Coronary artery (tissue), 2 donors: ENCODE data around the gene SLBP.
A peak's percentile ranks its signal among the peaks of the same experiment; 100 is the strongest.

Experiments used
- DNase-seq: peaks from one replicate; pipeline ENCODE4 v3.0.0-alpha.2; 2017; ENCODE audit warnings: low spot score
- H3K27ac ChIP-seq, 2 donors: fragments of 200-600 bp; sonication (generic); one replicate each; pipeline ENCODE4 v1.5.1; 2016 to 2019
- H3K4me3 ChIP-seq: fragments of 200-600 bp; sonication (generic); 2 replicates; pipeline ENCODE4 v1.5.1; 2016; ENCODE audit warnings: mild to moderate bottlenecking, moderate library complexity
- TF ChIP-seq, protein P1 (sequence below): fragments of 200-600 bp; sonication (generic); IDR thresholded peaks from one replicate; pipeline ENCODE4 v1.5.1; 2019; ENCODE audit warnings: antibody characterized with exemption

SLBP gene

DNA sequence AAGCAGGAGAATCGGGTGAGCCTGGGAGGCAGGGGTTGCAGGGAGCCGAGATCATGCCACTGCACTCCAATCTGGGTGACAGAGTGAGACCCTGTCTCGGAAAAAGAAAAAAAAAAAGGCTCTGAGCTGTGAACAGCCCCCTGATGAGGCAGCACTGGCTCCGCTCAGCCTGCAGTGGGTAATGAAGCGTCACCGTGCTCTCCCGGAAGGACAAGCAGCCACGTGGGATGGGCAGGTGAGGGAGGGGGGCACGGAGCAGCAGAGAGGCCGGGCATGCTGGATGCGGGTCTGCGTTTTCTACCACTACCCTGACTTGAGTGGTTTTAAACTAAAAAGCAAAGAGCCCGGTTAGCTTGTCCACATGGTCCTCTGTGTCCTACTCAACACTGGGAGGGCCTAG is 24.7 kb upstream of the SLBP start:
- Histone ChIP-seq H3K27ac (no peak overlapping the region), H3K4me3 (no peak overlapping the region)
- DNase-seq: no peak
- TF ChIP-seq, protein P1, sequence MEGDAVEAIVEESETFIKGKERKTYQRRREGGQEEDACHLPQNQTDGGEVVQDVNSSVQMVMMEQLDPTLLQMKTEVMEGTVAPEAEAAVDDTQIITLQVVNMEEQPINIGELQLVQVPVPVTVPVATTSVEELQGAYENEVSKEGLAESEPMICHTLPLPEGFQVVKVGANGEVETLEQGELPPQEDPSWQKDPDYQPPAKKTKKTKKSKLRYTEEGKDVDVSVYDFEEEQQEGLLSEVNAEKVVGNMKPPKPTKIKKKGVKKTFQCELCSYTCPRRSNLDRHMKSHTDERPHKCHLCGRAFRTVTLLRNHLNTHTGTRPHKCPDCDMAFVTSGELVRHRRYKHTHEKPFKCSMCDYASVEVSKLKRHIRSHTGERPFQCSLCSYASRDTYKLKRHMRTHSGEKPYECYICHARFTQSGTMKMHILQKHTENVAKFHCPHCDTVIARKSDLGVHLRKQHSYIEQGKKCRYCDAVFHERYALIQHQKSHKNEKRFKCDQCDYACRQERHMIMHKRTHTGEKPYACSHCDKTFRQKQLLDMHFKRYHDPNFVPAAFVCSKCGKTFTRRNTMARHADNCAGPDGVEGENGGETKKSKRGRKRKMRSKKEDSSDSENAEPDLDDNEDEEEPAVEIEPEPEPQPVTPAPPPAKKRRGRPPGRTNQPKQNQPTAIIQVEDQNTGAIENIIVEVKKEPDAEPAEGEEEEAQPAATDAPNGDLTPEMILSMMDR: no peak

DNA sequence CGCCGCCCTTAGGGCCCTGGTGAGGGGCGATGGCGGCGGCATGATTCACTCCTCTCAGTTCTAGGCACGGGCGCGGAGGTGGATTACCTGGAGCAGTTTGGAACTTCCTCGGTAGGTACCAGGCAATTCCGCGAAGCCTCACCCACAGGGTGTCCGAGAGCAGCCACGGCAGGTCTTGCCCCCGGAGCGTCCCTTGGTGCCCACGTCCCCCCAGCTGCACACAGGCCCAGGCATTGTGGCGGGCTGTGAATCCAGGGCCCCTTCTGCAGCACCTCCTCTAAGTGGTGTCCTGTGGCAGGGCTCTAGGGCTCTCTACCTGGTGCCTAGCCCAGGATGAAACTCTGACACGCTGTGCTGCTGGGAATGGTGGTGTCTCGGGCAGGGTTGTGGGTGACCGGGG is 23.1 kb upstream of the SLBP start:
- DNase-seq: no peak
- no peak overlapping the region for H3K27ac ChIP-seq
- H3K4me3 ChIP-seq: no peak overlapping the region
- TF ChIP-seq, protein P1: no peak

DNA sequence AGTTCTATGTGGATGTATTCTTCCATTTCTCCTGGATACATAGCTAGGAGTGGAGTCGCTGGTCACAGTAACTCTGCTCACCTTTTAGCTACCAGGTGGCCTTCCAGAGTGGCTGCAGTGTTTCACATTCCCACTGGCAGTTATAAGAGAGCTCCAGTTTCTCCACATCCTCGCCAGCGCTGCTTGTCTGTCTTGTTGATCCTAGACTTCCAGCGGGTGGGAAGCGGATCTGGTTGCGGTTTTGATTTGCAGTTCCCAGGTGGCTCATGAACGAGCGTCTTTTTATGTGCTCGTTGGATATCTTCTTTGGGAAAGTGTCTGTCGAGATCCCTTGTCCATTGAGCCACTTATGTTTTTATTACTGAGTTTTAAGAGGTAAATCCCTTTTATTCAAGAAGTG is 20.8 kb upstream of the SLBP start:
- Histone ChIP-seq H3K4me3 (no peak overlapping the region), H3K27ac (no peak overlapping the region)
- TF ChIP-seq, protein P1: no peak
- DNase-seq: no peak

DNA sequence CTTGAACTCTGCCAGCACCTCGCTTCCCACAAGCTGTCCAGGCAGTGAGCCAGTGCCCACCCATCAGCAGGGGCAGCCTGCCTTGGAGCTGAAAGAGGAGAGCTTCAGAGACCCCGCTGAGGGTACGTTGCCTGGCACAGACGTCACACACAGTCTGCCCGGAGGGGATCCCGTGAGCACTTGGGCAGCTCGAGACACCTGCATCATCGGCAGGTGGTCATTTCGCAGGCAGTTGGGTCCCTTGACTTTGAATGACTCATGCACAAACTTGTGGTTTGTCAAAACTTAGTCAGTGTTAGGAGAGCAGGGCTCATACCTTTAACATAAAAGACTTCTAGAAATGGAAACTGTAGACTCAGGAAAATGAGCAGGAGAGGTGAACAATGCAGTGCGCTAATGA is 19.1 kb upstream of the SLBP start:
- TF ChIP-seq, protein P1: no peak
- no peak for DNase-seq
- Histone ChIP-seq H3K27ac (no peak overlapping the region), H3K4me3 (no peak overlapping the region)

DNA sequence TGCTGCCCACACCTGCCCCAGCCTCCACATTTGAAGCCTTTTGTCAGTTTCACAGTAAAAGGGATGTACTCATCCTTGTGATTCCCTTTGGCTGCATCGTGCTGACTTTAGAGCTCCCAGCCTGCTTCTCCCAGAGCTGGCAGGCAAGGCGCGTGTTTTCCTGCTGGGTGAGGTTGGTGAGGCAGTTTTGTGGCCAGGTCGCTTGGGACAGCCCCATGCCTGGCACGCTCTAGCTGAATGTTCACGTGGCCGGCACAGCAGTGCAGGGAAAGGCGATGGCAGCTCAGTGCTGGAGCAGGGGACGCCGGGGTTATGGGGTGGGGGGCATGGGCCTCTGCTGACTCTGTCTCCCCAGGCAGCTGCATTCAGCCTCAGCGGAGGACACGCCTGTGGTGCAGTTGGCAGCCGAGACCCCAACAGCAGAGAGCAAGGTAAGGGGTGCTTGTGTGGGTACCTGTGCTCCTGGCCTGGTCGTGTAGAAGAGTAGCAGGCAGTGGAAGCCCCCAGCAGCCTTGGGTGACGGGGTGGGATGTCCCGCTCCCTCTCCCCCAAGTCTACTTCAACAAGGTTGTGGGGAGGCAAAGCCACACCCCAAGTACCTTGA is 18.5 kb upstream of the SLBP start:
- TF ChIP-seq, protein P1: no peak
- Histone ChIP-seq H3K27ac (no peak overlapping the region), H3K4me3 (no peak overlapping the region)
- DNase-seq: no peak

DNA sequence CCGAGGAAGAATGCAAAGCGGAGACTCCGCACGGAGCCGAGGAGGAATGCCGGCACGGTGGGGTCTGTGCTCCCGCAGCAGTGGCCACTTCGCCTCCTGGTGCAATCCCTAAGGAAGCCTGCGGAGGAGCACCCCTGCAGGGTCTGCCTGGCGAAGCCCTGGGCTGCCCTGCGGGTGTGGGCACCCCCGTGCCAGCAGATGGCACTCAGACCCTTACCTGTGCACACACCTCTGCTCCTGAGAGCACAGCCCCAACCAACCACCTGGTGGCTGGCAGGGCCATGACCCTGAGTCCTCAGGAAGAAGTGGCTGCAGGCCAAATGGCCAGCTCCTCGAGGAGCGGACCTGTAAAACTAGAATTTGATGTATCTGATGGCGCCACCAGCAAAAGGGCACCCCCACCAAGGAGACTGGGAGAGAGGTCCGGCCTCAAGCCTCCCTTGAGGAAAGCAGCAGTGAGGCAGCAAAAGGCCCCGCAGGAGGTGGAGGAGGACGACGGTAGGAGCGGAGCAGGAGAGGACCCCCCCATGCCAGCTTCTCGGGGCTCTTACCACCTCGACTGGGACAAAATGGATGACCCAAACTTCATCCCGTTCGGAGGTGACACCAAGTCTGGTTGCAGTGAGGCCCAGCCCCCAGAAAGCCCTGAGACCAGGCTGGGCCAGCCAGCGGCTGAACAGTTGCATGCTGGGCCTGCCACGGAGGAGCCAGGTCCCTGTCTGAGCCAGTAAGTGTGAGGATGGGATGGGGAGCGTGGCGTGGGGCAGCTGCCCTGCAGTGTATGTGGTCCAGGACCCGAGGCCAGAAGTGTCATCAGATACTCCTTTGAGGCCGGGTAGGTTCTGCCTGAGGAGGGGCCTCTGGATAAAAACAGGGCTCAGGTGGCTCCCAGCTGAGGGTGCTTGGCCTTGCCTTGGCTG is 16.2 kb upstream of the SLBP start:
- peak overlapping the region in 1 of 2 donors; percentile 72 for H3K27ac ChIP-seq
- TF ChIP-seq, protein P1: no peak
- no peak for DNase-seq
- H3K4me3 ChIP-seq: peak overlapping the region; percentile 44
